CD4-positive, alpha-beta T cell (primary cell): Measurements from ENCODE around the gene MYH6. TPM values are rescaled to one million over a fixed set of nuclear protein-coding genes. Genes with fewer than 3 reads are reported as not detected.

Source experiments
- ATAC-seq: fragments of 200-7000 bp; cut with Tn5 transposase; one replicate; pipeline ENCODE4 v1.10.0; 2022; ENCODE audit warnings: mild to moderate bottlenecking; ENCODE audit not compliant: poor library complexity
- CTCF ChIA-PET: fragments of 350-600 bp; sonication (Branson Sonifier 250); formaldehyde crosslinking; loops from one replicate; lab custom pipeline; 2021; ENCODE audit warnings: antibody characterized with exemption, inconsistent platforms; lab: Charles Lee
- POLR2A ChIA-PET: fragments of 350-600 bp; sonication (Branson Sonifier 250); formaldehyde crosslinking; loops from one replicate; lab custom pipeline; 2021; ENCODE audit warnings: antibody characterized with exemption, inconsistent platforms; lab: Charles Lee
- DNase-seq, 14 experiments: peaks; one replicate each; pipeline ENCODE4 v3.0.0-alpha.2; 2013 to 2020; ENCODE audit warnings: mixed read lengths in 2 of 14
- H3K27ac ChIP-seq, 2 donors: one replicate each; pipeline versions ENCODE4 v1.5.1 to v1.7.0; 2013; ENCODE audit warnings: low read length in 2 of 2, low read depth in 1 of 2, mild to moderate bottlenecking in 1 of 2
- H3K27me3 ChIP-seq, 2 experiments: 1 replicate in 1 of 2; 2 replicates in 1 of 2; pipeline versions ENCODE4 v1.6.1 to v1.7.0; 2013; ENCODE audit warnings: low read length in 2 of 2, control low read depth in 1 of 2, mild to moderate bottlenecking in 1 of 2, moderate library complexity in 1 of 2; ENCODE audit not compliant: insufficient read depth in 2 of 2, control insufficient read depth in 1 of 2
- H3K36me3 ChIP-seq: one replicate; pipeline ENCODE4 v1.6.1; 2013; ENCODE audit warnings: low read length, control low read depth; ENCODE audit not compliant: insufficient read depth
- H3K4me1 ChIP-seq: one replicate; pipeline ENCODE4 v1.6.1; 2013; ENCODE audit warnings: low read length, control low read depth; ENCODE audit not compliant: insufficient read depth
- H3K4me3 ChIP-seq: one replicate; pipeline ENCODE4 v1.5.1; 2013; ENCODE audit warnings: mild to moderate bottlenecking, low read length, moderate library complexity
- H3K9me3 ChIP-seq, 2 experiments: 1 replicate in 1 of 2; 2 replicates in 1 of 2; pipeline versions ENCODE4 v1.6.1 to v1.7.0; 2013; ENCODE audit warnings: low read length in 2 of 2, mild to moderate bottlenecking in 2 of 2, control low read depth in 1 of 2, moderate library complexity in 1 of 2; ENCODE audit not compliant: control insufficient read depth in 1 of 2, insufficient read depth in 1 of 2
- H3K27ac Mint-ChIP-seq: one replicate; pipeline ENCODE4 v1.8.0; 2020; ENCODE audit warnings: mixed read lengths
- H3K27me3 Mint-ChIP-seq: one replicate; pipeline ENCODE4 v1.8.0; 2021; ENCODE audit warnings: mixed read lengths
- H3K36me3 Mint-ChIP-seq: one replicate; pipeline ENCODE4 v1.8.0; 2021; ENCODE audit warnings: low read depth, mixed read lengths
- H3K4me1 Mint-ChIP-seq: one replicate; pipeline ENCODE4 v1.8.0; 2021; ENCODE audit warnings: low read depth, mixed read lengths
- H3K4me3 Mint-ChIP-seq: one replicate; pipeline ENCODE4 v1.8.0; 2020; ENCODE audit warnings: mild to moderate bottlenecking, mixed read lengths
- H3K9me3 Mint-ChIP-seq: one replicate; pipeline ENCODE4 v1.8.0; 2020; ENCODE audit warnings: mixed read lengths
- CTCF ChIP-seq: fragments of 200-600 bp; IDR thresholded peaks from one replicate; pipeline ENCODE4 v1.8.0; 2022; ENCODE audit warnings: antibody characterized with exemption, mild to moderate bottlenecking
- intact Hi-C, 2 experiments: fragments of 100-400 bp; cut with DNase I in 1 of 2; cut with micrococcal nuclease in 1 of 2; formaldehyde crosslinking; loops; one replicate each; pipeline versions ENCODE4 v1.15.1 to v1.9.0; 2023 to 2025; cut with DNase I, micrococcal nuclease
- total RNA-seq, 174 experiments: library from RNA in 2 of 174; stranded (reverse) in 2 of 174; gene quantifications; one replicate each; pipeline ENCODE4 v1.2.3 and lab custom pipeline; 2021 to 2026

MYH6 gene
- total RNA-seq, 2 experiments from 2014 or later, result not detected

GRCh38 chr14:23415821-23416778 is 8.0 kb upstream of the MYH6 start:
- Histone ChIP-seq H3K27me3 (no peaks in the 10 kb centered on the region), H3K36me3 (no peaks in the 10 kb centered on the region), H3K4me1 (no peaks in the 10 kb centered on the region), H3K27ac (no peak overlapping the region), H3K9me3 (peaks cover 0 to 4% of the 10 kb centered on the region in 2 experiments), H3K4me3 (no peak overlapping the region)
- H3K9me3 Mint-ChIP-seq, result no peaks in the 10 kb centered on the region
- H3K4me1 Mint-ChIP-seq, result no peaks in the 10 kb centered on the region
- intact Hi-C loops, result no loop called here
- POLR2A ChIA-PET, result no interaction called here
- CTCF ChIA-PET, result no interaction called here
- DNase-seq, result no peak
- no peak for ATAC-seq
- no peak overlapping the region for H3K4me3 Mint-ChIP-seq
- TF ChIP-seq CTCF, result no peak
- H3K36me3 Mint-ChIP-seq, result no peaks in the 10 kb centered on the region
- H3K27ac Mint-ChIP-seq, result no peak overlapping the region
- H3K27me3 Mint-ChIP-seq, result peaks cover 3% of the 10 kb centered on the region

DNA sequence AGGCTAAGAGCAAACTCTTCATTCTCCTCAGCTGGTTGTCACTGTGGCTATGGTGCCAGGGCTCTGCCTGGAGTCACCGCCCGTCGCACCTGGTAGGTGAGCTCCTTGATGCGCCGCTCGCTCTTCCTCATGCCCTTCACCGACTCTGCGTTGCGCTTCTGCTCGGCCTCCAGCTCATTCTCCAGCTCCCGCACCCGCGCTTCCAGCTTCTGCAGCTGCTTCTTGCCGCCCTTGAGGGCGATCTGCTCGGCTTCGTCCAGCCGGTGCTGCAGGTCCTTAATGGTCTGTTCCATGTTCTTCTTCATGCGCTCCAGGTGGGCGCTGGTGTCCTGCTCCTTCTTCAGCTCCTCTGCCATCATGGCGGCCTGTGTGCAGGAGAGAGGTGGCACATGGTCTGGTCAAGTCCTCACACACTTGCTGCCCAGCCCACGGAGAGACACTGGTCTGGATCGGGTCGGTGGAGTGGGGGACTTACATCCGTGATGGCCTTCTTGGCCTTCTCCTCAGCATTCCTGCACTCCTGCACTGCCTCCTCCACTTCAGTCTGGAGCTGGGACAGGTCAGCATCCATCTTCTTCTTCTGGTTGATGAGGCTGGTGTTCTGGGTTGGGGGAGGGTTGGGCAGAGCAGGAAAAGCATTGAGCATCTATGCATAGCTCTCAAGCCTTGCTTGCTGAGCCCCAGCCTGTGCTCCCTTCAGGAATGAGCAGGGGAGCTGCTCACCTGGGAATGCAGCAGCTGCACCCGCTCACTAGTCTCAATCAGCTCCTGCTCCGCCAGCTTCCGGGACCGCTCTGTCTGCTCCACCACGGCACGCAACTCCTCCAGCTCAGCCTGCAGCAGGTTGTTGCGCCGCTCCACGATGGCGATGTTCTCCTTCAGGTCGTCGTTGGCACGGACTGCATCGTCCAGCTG is 7.1 kb upstream of the MYH6 start:
- H3K9me3 Mint-ChIP-seq, result no peaks in the 10 kb centered on the region
- H3K27me3 ChIP-seq, result no peaks in the 10 kb centered on the region
- no peaks in the 10 kb centered on the region for H3K4me1 Mint-ChIP-seq
- TF ChIP-seq CTCF, result no peak
- no peak for DNase-seq
- H3K27me3 Mint-ChIP-seq, result peaks cover 3% of the 10 kb centered on the region
- H3K4me1 ChIP-seq, result no peaks in the 10 kb centered on the region
- ATAC-seq, result no peak
- ChIA-PET CTCF (no interaction called here), POLR2A (no interaction called here)
- no peak overlapping the region for H3K4me3 Mint-ChIP-seq
- no peaks in the 10 kb centered on the region for H3K36me3 ChIP-seq
- H3K27ac ChIP-seq, result no peak overlapping the region
- intact Hi-C loops, result no loop called here
- H3K9me3 ChIP-seq, result peaks cover 0 to 4% of the 10 kb centered on the region in 2 experiments
- H3K4me3 ChIP-seq, result no peak overlapping the region
- no peaks in the 10 kb centered on the region for H3K36me3 Mint-ChIP-seq
- H3K27ac Mint-ChIP-seq, result no peak overlapping the region

DNA sequence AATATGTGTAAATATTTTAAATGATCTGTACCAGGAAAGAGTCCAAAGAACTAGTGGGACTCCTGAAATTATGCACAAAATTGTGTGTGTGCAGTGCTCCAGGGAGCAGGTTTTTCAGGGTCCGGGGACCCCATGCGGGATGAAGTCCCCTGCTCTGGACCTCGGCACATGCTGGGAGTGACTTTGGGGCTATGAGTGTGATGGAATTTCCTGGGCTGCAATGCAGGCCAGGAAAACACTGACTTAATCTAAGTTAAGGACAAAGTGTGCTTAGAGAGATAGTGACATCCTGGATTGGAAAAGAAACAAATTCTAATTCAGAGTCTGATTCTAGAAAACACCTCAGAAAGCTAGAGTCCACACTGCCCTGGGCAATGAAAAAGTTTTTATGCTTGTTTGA is 6.2 kb upstream of the MYH6 start:
- Histone ChIP-seq H3K27me3 (no peaks in the 10 kb centered on the region), H3K9me3 (peaks cover 0 to 4% of the 10 kb centered on the region in 2 experiments), H3K36me3 (no peaks in the 10 kb centered on the region), H3K27ac (no peak overlapping the region), H3K4me3 (no peak overlapping the region), H3K4me1 (no peaks in the 10 kb centered on the region)
- DNase-seq, result no peak
- H3K9me3 Mint-ChIP-seq, result no peaks in the 10 kb centered on the region
- no peak for TF ChIP-seq CTCF
- intact Hi-C loops, result no loop called here
- no peak overlapping the region for H3K4me3 Mint-ChIP-seq
- H3K27ac Mint-ChIP-seq, result no peak overlapping the region
- ATAC-seq, result no peak
- H3K27me3 Mint-ChIP-seq, result peaks cover 3% of the 10 kb centered on the region
- ChIA-PET POLR2A (no interaction called here), CTCF (no interaction called here)
- H3K4me1 Mint-ChIP-seq, result no peaks in the 10 kb centered on the region
- no peaks in the 10 kb centered on the region for H3K36me3 Mint-ChIP-seq
